Medulla oblongata (tissue), 1 donor: ENCODE data around the gene SYMPK.
"Not testable (repeated sequence)": the region's sequence is repeated elsewhere in the genome, so short reads cannot be mapped to it uniquely, and the experiment has no call there.

Experiments
- DNase-seq: peaks from one replicate; pipeline ENCODE4 v3.0.0-alpha.2; 2015; ENCODE audit errors: extremely low spot score

Gene SYMPK

GRCh38 chr19:45804140-45804958 lies 58.6 kb downstream of the SYMPK start:
- DNase-seq, result no peak

GRCh38 chr19:45801603-45802175 lies 61.3 kb downstream of the SYMPK start:
- no peak for DNase-seq

- DNase-seq, result no peak
Observed at GRCh38 chr19:45800070-45800553, 62.8 kb downstream of the SYMPK start.

GRCh38 chr19:45799541-45799940 lies 63.4 kb downstream of the SYMPK start:
- not testable (repeated sequence) for DNase-seq

- DNase-seq, result peak; percentile 59
Observed at GRCh38 chr19:45798995-45799517, 63.9 kb downstream of the SYMPK start.

- DNase-seq, result no peak
Observed at GRCh38 chr19:45794627-45795026, 68.3 kb downstream of the SYMPK start.

GRCh38 chr19:45793876-45794275 lies 69.1 kb downstream of the SYMPK start:
- no peak for DNase-seq

- no peak for DNase-seq
Observed at GRCh38 chr19:45793178-45793564, 69.8 kb downstream of the SYMPK start.

- peak; percentile 99 for DNase-seq
Observed at GRCh38 chr19:45792470-45793177, 70.3 kb downstream of the SYMPK start, which contains the start of gene DMWD. Gene DMWD (minus strand): TSS chr19:45792845. CDS start chr19:45792756, 89 bp downstream.

- no peak for DNase-seq
Observed at GRCh38 chr19:45791744-45792469, 71.0 kb downstream of the SYMPK start.

- DNase-seq, result peak; percentile 65
Observed at GRCh38 chr19:45790942-45791341, 72.0 kb downstream of the SYMPK start.

GRCh38 chr19:45789035-45789786 lies 73.7 kb downstream of the SYMPK start:
- no peak for DNase-seq

GRCh38 chr19:45786533-45786894 lies 76.4 kb downstream of the SYMPK start:
- DNase-seq, result no peak

- no peak for DNase-seq
Observed at GRCh38 chr19:45785781-45786532, 77.0 kb downstream of the SYMPK start.

GRCh38 chr19:45785097-45785496 lies 77.8 kb downstream of the SYMPK start:
- DNase-seq, result no peak

- DNase-seq, result no peak
Observed at GRCh38 chr19:45784096-45784495, 78.9 kb downstream of the SYMPK start.

GRCh38 chr19:45782820-45783785 lies 79.8 kb downstream of the SYMPK start:
- no peak for DNase-seq

GRCh38 chr19:45782162-45782691 lies 80.7 kb downstream of the SYMPK start, which contains the start of gene DMPK:
Gene DMPK (minus strand): TSS chr19:45782490. CDS start chr19:45782352, 138 bp downstream.
- no peak for DNase-seq
